AG04449 (cell line): ENCODE results near the gene ALKBH7.

Experiments
- CTCF ChIA-PET: fragments of 350-600 bp; formaldehyde crosslinking; extraction: SDS; loops from one replicate; lab custom pipeline; 2021; ENCODE audit warnings: antibody characterized with exemption; lab: Yijun Ruan, JAX
- POLR2A ChIA-PET: fragments of 400-600, 350-600 bp; formaldehyde crosslinking; extraction: SDS; loops from one replicate; lab custom pipeline; 2020; ENCODE audit warnings: antibody characterized with exemption, inconsistent platforms; lab: Yijun Ruan, JAX
- DNase-seq: peaks from one replicate; pipeline ENCODE4 v3.0.0-alpha.2; 2010; ENCODE audit warnings: low read depth, low spot score
- H3K4me3 ChIP-seq: 2 replicates; pipeline ENCODE4 v1.5.1; 2011; ENCODE audit warnings: low read depth, mild to moderate bottlenecking, control low read depth, low read length
- TF ChIP-seq, protein P1 (sequence below): IDR thresholded peaks from one replicate; pipeline ENCODE4 v1.5.1; 2011; ENCODE audit warnings: mild to moderate bottlenecking, moderate library complexity, low read length, control low read depth, inconsistent platforms; ENCODE audit not compliant: insufficient read depth; ENCODE audit errors: missing control alignments

ALKBH7 gene

DNA sequence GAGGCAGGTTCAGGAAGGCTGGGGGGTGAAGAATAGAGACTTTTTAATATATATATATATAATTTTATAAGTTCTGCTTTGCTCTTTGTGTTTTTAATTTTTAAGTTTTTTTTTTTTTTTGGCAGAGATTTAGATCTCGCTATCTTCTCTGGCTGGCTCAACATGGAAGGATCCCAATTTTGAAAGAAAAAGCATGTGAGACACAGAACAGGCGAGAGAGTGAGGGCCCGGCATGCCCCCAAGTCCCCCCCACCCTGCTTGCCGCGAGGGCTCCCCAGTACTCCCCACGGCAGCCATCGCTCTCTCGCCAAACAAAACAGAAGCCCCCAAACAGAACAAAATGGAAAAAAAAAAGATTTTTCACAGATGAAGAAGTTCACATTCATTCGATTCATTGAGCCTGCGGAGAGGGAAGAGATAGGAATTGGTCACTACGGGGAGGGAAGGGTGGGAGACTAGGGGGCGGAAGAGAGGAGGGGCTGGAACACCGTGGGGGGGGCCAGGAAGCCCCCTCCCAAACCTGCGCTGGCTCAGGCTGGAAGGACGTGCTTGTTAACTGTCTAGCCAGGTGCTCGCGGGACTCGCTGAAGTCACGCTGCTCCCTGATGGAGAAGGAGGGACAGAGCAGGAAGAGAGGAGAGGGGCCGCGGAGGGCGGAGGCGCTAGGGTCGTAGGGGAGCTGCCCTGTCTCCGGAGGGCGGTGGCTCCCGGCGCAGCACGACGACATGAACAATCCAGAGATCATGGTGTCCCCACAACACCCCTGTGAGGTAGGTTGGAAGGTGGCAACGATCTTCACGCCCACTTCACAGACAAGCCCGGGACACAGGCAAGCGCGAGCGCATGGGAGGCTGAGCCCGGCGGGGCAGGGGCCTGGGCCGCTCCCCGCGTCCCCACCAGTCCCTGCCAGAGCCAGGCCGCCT, 41.4 kb downstream of the ALKBH7 start:
- CTCF ChIA-PET, result interaction anchor here (0.6 kb wide), 1 partner anchor 49 kb away, joined by 3 read pairs; no protein-coding TSS in a partner anchor
- POLR2A ChIA-PET, result no interaction called here
- H3K4me3 ChIP-seq, result no peak overlapping the region
- DNase-seq, result no peak
- TF ChIP-seq, protein P1, sequence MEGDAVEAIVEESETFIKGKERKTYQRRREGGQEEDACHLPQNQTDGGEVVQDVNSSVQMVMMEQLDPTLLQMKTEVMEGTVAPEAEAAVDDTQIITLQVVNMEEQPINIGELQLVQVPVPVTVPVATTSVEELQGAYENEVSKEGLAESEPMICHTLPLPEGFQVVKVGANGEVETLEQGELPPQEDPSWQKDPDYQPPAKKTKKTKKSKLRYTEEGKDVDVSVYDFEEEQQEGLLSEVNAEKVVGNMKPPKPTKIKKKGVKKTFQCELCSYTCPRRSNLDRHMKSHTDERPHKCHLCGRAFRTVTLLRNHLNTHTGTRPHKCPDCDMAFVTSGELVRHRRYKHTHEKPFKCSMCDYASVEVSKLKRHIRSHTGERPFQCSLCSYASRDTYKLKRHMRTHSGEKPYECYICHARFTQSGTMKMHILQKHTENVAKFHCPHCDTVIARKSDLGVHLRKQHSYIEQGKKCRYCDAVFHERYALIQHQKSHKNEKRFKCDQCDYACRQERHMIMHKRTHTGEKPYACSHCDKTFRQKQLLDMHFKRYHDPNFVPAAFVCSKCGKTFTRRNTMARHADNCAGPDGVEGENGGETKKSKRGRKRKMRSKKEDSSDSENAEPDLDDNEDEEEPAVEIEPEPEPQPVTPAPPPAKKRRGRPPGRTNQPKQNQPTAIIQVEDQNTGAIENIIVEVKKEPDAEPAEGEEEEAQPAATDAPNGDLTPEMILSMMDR, result no peak

DNA sequence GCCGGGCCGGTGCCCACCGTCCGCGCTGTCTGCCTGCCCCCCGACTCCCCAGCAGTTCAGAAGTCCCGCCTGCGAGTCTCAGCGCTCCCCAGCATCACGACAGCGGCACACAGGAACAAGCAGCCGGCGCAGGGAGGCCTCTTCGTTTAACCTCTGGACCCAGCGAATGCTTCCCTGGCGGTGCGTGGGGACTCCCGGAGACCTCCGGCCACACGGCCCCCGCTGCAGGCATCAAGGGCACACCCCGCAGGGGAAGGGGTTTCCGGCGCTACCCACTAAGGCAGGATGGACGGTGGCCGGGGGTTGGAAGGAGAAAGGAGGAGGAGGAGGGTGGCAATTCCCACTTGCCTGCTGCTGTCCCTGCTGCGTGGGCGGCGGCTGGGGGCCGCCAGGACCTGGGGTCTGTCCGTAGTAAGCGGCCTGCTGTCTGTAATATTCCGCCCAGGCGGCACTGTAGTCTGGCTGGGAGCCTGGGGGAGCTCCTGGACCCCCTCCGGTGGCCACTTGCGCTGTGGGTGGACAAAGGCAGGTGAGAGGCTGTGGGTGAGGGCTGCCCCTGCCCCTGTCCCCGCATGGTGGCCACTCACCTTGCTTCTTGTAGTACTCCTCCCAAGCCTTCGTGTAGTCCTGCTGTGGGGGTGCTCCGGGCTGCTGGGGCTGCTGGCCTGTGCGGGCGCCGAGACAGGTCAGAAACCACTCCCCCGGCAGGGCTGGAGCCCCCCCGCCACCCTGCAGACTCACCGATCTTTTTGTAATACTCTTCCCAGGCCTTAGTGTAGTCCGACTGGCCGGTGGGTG, 42.4 kb downstream of the ALKBH7 start:
- TF ChIP-seq, protein P1, result no peak
- H3K4me3 ChIP-seq, result no peak overlapping the region
- DNase-seq, result no peak
- ChIA-PET POLR2A (no interaction called here), CTCF (no interaction called here)

DNA sequence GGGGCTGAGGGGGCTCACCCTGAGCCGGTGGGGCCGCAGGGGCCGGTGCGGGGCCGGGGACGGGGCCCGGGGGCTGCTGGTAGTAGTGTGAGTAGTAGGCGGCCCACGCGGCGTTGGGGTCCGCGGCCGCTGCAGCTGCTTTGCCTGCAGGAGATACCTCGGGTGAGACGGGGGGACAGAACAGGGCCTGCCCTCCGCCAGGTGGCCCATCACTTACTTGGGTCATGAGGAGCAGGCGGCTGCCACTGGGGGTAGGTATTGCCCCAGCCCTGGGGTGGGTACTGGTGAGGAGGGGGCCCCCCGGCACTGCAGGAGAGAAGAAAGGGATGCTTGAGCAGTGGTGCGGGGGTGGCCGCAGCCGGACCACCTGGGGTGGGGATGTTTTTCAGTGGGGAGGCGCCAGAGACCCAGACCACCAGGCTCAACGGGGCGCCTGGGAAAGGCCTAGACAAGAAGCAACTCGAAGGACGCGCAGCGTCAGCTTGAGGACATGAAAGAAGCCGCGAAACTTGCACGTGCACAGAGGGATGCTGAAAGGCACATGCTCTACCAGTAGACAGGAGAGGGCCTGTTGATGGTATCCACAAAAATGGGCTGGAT, 43.1 kb downstream of the ALKBH7 start:
- no peak for DNase-seq
- no peak overlapping the region for H3K4me3 ChIP-seq
- CTCF ChIA-PET, result no interaction called here
- POLR2A ChIA-PET, result no interaction called here
- TF ChIP-seq, protein P1, result no peak

DNA sequence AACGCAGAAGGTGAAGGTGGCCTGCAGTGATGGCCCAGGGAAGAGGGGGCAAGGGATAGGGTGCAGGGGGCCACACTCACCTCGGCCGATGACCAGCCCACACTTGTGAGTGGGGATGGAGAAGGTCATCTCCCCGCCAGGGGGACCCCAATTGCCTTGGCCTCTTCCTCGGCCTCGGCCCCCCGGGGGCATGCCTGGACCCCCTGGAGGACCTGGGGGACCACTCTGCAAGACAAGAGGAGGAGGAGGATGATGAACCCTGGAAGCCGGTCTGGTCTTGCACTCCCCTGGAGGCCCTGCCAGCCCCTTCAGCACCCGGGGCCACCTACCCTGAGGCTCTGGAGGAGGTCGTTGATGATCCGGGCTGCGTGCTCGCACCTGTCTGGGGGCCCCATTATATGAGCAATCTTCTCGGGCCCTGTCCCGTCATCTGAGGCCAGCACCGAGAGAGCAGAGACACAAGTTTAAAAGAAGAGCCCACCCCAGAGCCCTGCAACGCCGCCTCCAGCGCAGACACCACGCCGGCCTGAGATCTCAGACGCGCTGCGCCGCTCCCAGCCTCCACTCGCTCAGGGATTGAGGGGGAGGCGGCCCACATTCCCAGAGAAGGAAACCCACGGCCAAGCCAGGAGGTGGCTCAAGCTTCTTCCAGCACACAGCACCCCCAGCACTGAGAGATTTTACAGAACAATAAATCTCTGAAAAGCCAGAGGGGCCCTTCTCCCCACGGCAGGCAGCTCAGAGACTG, 44.2 kb downstream of the ALKBH7 start:
- TF ChIP-seq, protein P1, result no peak
- ChIA-PET POLR2A (no interaction called here), CTCF (no interaction called here)
- H3K4me3 ChIP-seq, result no peak overlapping the region
- DNase-seq, result no peak

DNA sequence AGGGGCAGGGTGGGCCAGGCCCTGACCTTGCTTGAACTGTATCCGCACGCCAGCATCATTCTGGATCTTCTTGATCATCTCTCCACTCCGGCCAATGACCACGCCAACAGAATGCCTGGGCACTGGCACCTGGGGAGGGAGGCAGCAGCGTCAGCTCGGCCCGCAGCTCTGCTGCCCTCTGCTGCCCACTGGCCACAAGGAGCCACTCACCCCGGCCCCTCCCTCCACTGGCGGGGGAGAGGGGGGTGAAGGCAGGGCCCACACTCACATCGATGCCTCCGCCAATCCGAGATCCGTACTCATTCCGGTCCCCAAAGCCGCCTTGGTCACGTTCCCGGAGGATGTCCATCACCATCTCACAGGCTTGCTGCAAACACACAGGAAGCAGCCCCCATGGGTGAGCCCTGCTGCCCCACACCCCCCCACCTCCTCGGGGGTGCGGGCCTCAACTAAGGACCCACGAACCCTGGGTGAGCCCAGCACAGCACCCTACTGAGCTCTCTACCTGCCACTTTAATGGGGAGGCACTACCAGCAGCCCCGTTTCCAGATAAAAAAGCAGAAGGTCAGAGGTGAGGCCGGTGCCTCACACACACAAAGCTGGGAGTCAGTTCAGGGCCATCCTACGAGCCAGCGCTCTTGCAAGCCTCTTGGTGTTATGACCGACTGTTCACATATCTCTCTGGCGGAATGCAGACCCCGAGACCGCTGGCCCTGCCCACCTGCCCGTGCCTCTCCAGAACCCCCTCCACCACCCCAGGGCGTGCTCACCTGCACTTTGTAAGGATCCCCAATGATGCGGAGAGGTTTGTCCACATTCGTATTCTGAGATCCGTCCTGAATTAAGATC, 45.3 kb downstream of the ALKBH7 start:
- H3K4me3 ChIP-seq, result no peak overlapping the region
- no peak for DNase-seq
- POLR2A ChIA-PET, result no interaction called here
- TF ChIP-seq, protein P1, result peak; percentile 54
- CTCF ChIA-PET, result no interaction called here
